Skin epidermis (tissue), 12 donors: ENCODE results near the gene ACD.
A peak's percentile ranks its signal among the peaks of the same experiment; 100 is the strongest.
"Not testable (repeated sequence)": the region's sequence is repeated elsewhere in the genome, so short reads cannot be mapped to it uniquely, and the experiment has no call there.

Experiments
- H3K27ac ChIP-seq, 21 experiments: fragments of 200-600 bp; sonication (generic) in 11 of 21; one replicate each; pipeline ENCODE4 v1.5.0; 2020; ENCODE audit warnings: mild to moderate bottlenecking in 3 of 21, inconsistent platforms in 2 of 21, moderate library complexity in 2 of 21
- H3K4me3 ChIP-seq, 7 experiments: fragments of 200-600 bp; sonication (generic) in 2 of 7; one replicate each; pipeline ENCODE4 v1.5.0; 2020; ENCODE audit warnings: inconsistent platforms in 2 of 7, mild to moderate bottlenecking in 2 of 7, moderate library complexity in 1 of 7

ACD gene

GRCh38 chr16:67659675-67660563 lies at the start of gene ACD:
ACD (minus strand) TSS chr16:67660260; CDS start chr16:67660220, 40 bp downstream.
- peak within 1 kb of the TSS; percentile 61 to 93 (median 74) for H3K4me3 ChIP-seq
- peak within 1 kb of the TSS; percentile 46 to 91 (median 84) for H3K27ac ChIP-seq

DNA sequence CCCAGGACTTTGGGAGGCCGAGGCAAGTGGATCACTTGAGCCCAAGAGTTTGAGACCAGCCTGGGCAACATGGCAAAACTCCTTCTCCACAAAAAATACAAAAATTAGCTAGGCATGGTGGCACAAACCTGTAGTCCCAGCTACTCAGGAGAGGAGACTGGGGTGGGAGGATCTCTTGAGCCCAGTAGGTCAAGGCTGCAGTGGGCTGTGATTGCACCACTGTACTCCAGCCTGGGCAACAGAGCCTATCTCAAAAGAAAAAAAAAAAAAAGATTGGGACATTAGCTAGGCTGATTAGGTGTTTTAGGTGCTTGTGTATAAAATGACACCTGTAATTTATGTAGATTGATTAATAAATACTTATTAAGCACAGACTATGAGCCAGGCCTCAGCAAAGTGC lies 49.0 kb upstream of the ACD start:
- H3K27ac ChIP-seq: no peak overlapping the region
- no peak overlapping the region for H3K4me3 ChIP-seq

GRCh38 chr16:67708368-67708771 lies 48.3 kb upstream of the ACD start:
- Histone ChIP-seq H3K4me3 (no peak overlapping the region), H3K27ac (no peak overlapping the region)

DNA sequence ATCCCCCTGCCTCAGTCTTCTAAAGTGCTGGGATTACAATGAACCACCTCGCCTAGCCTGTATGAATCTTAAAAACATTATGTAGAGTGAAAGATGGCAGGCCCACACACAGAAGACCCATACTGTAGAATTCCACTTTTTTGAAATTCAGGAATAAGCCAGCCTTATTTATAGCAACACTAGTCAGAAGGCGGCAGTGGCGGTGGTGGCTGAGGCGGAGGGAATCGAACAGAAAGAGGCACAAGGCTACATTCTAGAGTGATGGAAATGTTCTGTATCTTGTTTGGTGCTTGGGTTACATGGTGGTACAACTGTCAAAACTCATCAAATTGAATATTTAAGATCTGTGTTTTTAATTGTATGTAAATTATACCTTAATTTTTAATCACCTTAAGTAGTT lies 47.7 kb upstream of the ACD start:
- Histone ChIP-seq H3K27ac (no peak overlapping the region), H3K4me3 (no peak overlapping the region)

DNA sequence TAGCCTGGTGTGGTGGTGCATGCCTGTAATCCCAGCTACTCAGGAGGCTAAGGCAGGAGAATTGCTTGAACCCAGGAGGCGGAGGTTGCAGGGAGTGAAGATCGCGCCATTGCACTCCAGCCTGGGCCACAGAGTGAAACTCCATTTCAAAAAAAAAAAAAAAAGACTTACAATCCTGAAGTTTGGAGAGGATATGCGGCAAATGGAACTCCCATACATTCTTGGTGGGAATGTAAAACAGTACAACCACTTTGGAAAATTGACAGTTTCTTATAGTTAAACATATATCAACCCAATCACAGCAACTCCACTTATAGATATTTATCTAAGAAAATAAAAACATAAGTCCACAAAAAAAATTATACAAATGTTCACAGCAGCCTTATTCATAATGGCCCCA lies 47.1 kb upstream of the ACD start:
- Histone ChIP-seq H3K27ac (no peak overlapping the region), H3K4me3 (no peak overlapping the region)

- Histone ChIP-seq H3K4me3 (no peak overlapping the region), H3K27ac (peak overlapping the region in 2 of 21 experiments; percentile 2 to 30)
Observed at GRCh38 chr16:67704110-67704509, 44.0 kb upstream of the ACD start.

GRCh38 chr16:67703626-67704025 lies 43.6 kb upstream of the ACD start:
- Histone ChIP-seq H3K4me3 (no peak overlapping the region), H3K27ac (peak overlapping the region in 3 of 21 experiments; percentile 2 to 30 (median 11))

DNA sequence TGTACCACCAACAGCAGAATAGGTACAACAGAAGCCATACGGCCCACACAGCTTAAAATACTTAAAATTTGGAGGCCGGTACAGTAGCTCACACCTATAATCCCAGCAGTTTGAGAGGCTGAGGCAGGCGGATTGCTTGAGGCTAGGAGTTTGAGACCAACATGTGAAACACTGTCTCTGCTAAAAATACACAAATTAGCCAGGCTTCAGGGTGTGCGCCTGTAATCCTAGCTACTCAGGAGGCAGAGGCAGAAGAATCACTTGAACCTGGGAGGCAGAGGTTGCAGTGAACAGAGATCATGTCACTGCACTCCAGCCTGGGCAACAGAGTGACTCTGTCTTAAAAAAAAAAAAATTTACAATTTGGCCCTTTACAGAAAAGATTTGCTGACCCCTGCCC lies 42.1 kb upstream of the ACD start:
- Histone ChIP-seq H3K4me3 (no peak overlapping the region), H3K27ac (no peak overlapping the region)

GRCh38 chr16:67701420-67701819 lies 41.4 kb upstream of the ACD start:
- Histone ChIP-seq H3K27ac (no peak overlapping the region), H3K4me3 (no peak overlapping the region)

DNA sequence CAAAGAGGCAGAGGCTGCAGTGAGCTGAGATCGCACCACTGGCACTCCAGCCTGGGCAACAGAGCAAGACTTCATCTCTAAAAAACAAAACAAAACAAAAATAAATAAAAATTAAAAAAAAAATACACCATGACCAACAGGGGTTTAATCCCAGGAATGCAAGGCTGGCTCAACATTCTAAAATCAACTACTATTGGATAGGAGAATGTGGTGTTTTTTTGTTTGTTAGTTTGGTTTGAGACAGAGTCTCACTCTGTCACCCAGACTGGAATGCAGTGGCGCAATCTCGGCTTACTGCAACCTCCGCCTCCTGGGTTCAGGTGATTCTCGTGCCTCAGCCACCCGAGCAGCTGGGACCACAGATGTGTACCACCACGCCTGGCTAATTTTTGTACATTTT lies 39.2 kb upstream of the ACD start:
- Histone ChIP-seq H3K4me3 (no peak overlapping the region), H3K27ac (peak overlapping the region in 2 of 21 experiments; percentile 12 to 79)

DNA sequence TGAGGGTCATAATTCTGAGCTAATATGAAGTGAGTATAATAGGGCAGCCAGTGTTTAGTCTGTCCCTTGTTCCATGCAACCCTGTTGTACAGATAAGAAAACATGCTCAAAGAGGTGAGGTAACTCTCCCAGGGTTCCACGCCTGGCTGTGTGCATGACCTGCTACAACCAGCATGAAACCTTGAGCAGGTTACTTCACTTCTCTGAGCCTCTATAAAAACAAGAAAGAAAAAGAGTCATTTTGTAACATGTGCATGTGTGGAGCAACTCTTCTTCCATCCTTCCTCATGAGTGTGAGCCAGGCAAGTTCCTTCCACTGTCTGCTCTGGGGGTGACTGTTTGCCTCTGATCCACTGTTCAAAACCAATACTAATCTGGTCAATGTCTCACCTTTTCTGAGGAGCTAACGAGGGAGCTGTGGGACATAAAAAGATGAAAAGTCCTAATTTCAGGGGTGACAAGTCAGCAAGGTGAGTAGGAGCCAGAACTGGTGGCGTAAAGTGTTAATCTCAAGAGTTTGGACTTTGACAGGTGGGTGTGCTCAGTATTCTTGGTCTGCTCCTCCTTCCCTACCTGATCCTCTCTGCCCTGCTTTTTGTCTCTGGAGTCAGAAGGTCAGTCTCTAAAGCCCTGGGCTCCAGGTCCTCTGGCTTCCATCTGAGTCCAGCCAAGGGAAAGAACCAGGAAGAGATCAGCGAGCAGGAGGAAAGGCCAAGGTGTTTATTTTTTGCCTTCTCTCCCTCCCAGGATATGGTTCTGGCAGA lies 37.5 kb upstream of the ACD start:
- peak overlapping the region in 12 of 21 experiments; percentile 26 to 79 (median 56) for H3K27ac ChIP-seq

GRCh38 chr16:67694611-67695010 lies 34.6 kb upstream of the ACD start:
- Histone ChIP-seq H3K4me3 (no peak overlapping the region), H3K27ac (no peak overlapping the region)

More for the DNA sequence above, 37.5 kb upstream of the ACD start:
- H3K4me3 ChIP-seq: no peak overlapping the region

GRCh38 chr16:67693517-67694285 lies 33.6 kb upstream of the ACD start:
- not testable (repeated sequence) for H3K27ac ChIP-seq, H3K4me3 ChIP-seq

GRCh38 chr16:67685388-67686112 lies 25.5 kb upstream of the ACD start:
- Histone ChIP-seq H3K4me3 (no peak overlapping the region), H3K27ac (peak overlapping the region in 19 of 21 experiments; percentile 32 to 84 (median 66))

DNA sequence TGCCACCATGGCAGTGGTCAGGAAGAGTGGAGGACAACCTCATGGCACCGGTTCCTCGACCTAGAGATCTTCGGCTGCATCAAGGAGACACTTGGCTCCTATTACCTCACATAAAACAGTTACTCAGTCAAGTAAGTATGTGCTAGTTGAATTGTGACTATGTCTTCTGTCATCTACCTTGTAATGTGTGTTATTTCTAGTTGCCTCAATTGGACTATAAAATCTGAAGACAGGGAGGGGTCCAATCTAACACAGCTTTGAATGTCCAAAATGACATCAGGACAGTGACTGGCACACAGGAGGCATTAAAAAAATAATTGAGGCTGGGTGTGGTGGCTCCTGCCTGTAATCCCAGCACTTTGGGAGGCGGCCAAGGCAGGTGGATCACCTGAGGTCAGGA lies 23.7 kb upstream of the ACD start:
- peak overlapping the region in 8 of 21 experiments; percentile 17 to 70 (median 50) for H3K27ac ChIP-seq
- no peak overlapping the region for H3K4me3 ChIP-seq

GRCh38 chr16:67679935-67680897 lies 20.2 kb upstream of the ACD start:
- H3K4me3 ChIP-seq: no peak overlapping the region
- peak overlapping the region in 1 of 21 experiments; percentile 19 for H3K27ac ChIP-seq

DNA sequence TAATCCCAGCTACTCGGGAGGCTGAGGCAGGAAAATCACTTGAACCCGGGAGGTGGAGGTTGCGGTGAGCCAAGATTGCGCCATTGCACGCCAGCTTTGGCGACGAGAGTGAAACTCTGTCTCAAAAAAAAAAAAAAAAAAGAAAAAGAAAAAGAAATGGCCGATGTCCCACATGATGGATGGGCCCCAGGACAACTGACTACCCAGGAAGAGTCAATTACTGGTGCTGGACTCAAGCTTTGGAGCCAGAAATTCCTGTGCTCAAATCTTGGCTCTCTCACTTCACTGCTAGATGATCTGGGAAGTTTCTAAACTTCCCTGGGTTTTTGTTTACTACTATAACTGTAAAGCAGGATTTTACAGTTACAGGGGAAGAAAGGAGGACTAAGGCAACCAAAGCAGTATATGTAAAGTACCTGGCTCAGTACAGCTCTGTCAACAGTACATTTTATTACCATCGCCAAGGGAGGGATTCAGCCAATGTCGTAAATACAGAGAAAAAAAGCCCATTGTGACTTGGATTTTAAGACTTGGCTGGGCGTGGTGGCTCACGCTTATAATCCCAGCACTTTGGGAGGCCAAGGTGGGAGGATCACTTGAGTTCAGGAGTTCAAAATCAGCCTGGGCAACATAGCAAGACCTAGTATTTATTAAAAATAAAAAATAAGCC lies 18.4 kb upstream of the ACD start:
- Histone ChIP-seq H3K4me3 (no peak overlapping the region), H3K27ac (peak overlapping the region in 2 of 21 experiments; percentile 24 to 63)

- Histone ChIP-seq H3K27ac (peak overlapping the region in 6 of 21 experiments; percentile 5 to 63 (median 20)), H3K4me3 (no peak overlapping the region)
Observed at GRCh38 chr16:67677712-67678111, 17.7 kb upstream of the ACD start.
